GM23338 (cell line): Measurements from ENCODE around the gene SESN3. TPM values are rescaled to one million over a fixed set of nuclear protein-coding genes. Genes with fewer than 3 reads are reported as not detected.
A peak's percentile ranks its signal among the peaks of the same experiment; 100 is the strongest.

Experiments used
- ATAC-seq: fragments of 200-7000 bp; cut with Tn5 transposase; 3 replicates; pipeline ENCODE4 v1.9.1; 2020
- DNase-seq: peaks from one replicate; pipeline ENCODE4 v3.0.0-alpha.2; 2015; ENCODE audit warnings: low spot score
- H2AFZ ChIP-seq: fragments of 200-600 bp; sonication (generic); 2 replicates; pipeline ENCODE4 v1.8.0; 2016; ENCODE audit warnings: antibody characterized with exemption, mild to moderate bottlenecking, moderate library complexity
- H3F3A ChIP-seq: fragments of 200-600 bp; sonication (generic); replicated peaks from 2 replicates; pipeline ENCODE4 v1.8.0; 2017; ENCODE audit warnings: antibody characterized with exemption, mixed run types, low read depth
- H3K27ac ChIP-seq: fragments of 200-600 bp; sonication (generic); 2 replicates; pipeline ENCODE4 v1.6.1; 2016; ENCODE audit warnings: low read depth
- H3K27me3 ChIP-seq: fragments of 200-600 bp; sonication (generic); 2 replicates; pipeline ENCODE4 v1.8.0; 2016; ENCODE audit warnings: mild to moderate bottlenecking, mixed run types, moderate library complexity; ENCODE audit not compliant: insufficient read depth
- H3K36me3 ChIP-seq: fragments of 200-600 bp; sonication (generic); 2 replicates; pipeline ENCODE4 v1.8.0; 2016; ENCODE audit warnings: mild to moderate bottlenecking; ENCODE audit not compliant: insufficient read depth
- H3K4me1 ChIP-seq: fragments of 200-600 bp; sonication (generic); 2 replicates; pipeline ENCODE4 v1.8.0; 2016; ENCODE audit warnings: mild to moderate bottlenecking, moderate library complexity; ENCODE audit not compliant: insufficient read depth
- H3K4me2 ChIP-seq: fragments of 200-600 bp; sonication (generic); 2 replicates; pipeline ENCODE4 v1.7.1; 2017; ENCODE audit warnings: mixed run types
- H3K4me3 ChIP-seq: fragments of 200-600 bp; sonication (generic); 2 replicates; pipeline ENCODE4 v1.6.1; 2016; ENCODE audit warnings: mixed run types
- H3K79me2 ChIP-seq: fragments of 200-600 bp; sonication (generic); replicated peaks from 2 replicates; pipeline ENCODE4 v1.8.0; 2017; ENCODE audit warnings: mild to moderate bottlenecking; ENCODE audit not compliant: insufficient read depth
- H3K9me2 ChIP-seq: fragments of 200-600 bp; sonication (generic); 2 replicates; pipeline ENCODE4 v1.8.0; 2017; ENCODE audit not compliant: insufficient read depth
- H4K20me1 ChIP-seq: fragments of 200-600 bp; sonication (generic); replicated peaks from 2 replicates; pipeline ENCODE4 v1.8.0; 2017; ENCODE audit warnings: mild to moderate bottlenecking; ENCODE audit not compliant: insufficient read depth
- H3K27ac Mint-ChIP-seq: 2 replicates; pipeline ENCODE4 v1.8.0; 2020; ENCODE audit warnings: inconsistent platforms, mild to moderate bottlenecking, moderate library complexity, mixed read lengths
- H3K27me3 Mint-ChIP-seq: 3 replicates; pipeline ENCODE4 v1.8.0; 2022; ENCODE audit warnings: low read depth, mild to moderate bottlenecking, moderate library complexity, mixed read lengths, inconsistent platforms; ENCODE audit not compliant: insufficient read depth, poor library complexity
- H3K36me3 Mint-ChIP-seq: 3 replicates; pipeline ENCODE4 v1.8.0; 2021; ENCODE audit warnings: low read depth, mild to moderate bottlenecking, inconsistent platforms, moderate library complexity, mixed read lengths
- H3K4me1 Mint-ChIP-seq: 3 replicates; pipeline ENCODE4 v1.8.0; 2020; ENCODE audit warnings: mild to moderate bottlenecking, inconsistent platforms, mixed read lengths
- H3K4me3 Mint-ChIP-seq: 3 replicates; pipeline ENCODE4 v1.8.0; 2021; ENCODE audit warnings: moderate library complexity, mild to moderate bottlenecking, inconsistent platforms, mixed read lengths
- H3K9me3 Mint-ChIP-seq: 3 replicates; pipeline ENCODE4 v1.8.0; 2020; ENCODE audit warnings: moderate library complexity, mild to moderate bottlenecking, inconsistent platforms, mixed read lengths
- CREB1 ChIP-seq: fragments of 250-450 bp; sonication (Bioruptor Pico); IDR thresholded peaks from 2 replicates; pipeline ENCODE4 v1.5.0; 2020; ENCODE audit warnings: low read depth, mild to moderate bottlenecking, moderate library complexity
- CTCF ChIP-seq, 2 experiments: fragments of 200-600 bp in 1 of 2; sonication (generic) in 1 of 2; conservative IDR thresholded peaks; 2 replicates each; pipeline versions ENCODE4 v1.5.1 to v1.6.1; 2016 to 2017; ENCODE audit warnings: antibody characterized with exemption in 2 of 2, low read depth in 2 of 2, mild to moderate bottlenecking in 2 of 2, moderate library complexity in 1 of 2
- ETS1 ChIP-seq: IDR thresholded peaks from 2 replicates; pipeline ENCODE4 v1.6.1; 2016; ENCODE audit warnings: antibody characterized with exemption
- EZH2 ChIP-seq: fragments of 200-600 bp; sonication (generic); IDR thresholded peaks from one replicate; pipeline ENCODE4 v1.8.0; 2017; ENCODE audit warnings: antibody characterized with exemption, mild to moderate bottlenecking, low read depth; ENCODE audit not compliant: unreplicated experiment
- EZH2phosphoT487 ChIP-seq: fragments of 200-600 bp; sonication (generic); IDR thresholded peaks from one replicate; pipeline ENCODE4 v1.8.1; 2018; ENCODE audit warnings: antibody characterized with exemption; ENCODE audit not compliant: unreplicated experiment
- JUNB ChIP-seq: IDR thresholded peaks from one replicate; pipeline ENCODE4 v1.6.1; 2016; ENCODE audit warnings: antibody characterized with exemption; ENCODE audit not compliant: unreplicated experiment
- NANOG ChIP-seq: IDR thresholded peaks from 2 replicates; pipeline ENCODE4 v1.6.1; 2016; ENCODE audit warnings: antibody characterized with exemption, borderline replicate concordance
- POLR2AphosphoS5 ChIP-seq: IDR thresholded peaks from 2 replicates; pipeline ENCODE4 v1.6.1; 2016; ENCODE audit warnings: antibody characterized with exemption, low read depth
- REST ChIP-seq: IDR thresholded peaks from one replicate; pipeline ENCODE4 v1.6.1; 2018; ENCODE audit warnings: antibody characterized with exemption; ENCODE audit not compliant: unreplicated experiment
- STAT1 ChIP-seq: IDR thresholded peaks from one replicate; pipeline ENCODE4 v1.6.1; 2016; ENCODE audit warnings: antibody characterized with exemption; ENCODE audit not compliant: unreplicated experiment
- ZNF114 ChIP-seq: fragments of 250-450 bp; sonication (Bioruptor Pico); IDR thresholded peaks from 2 replicates; pipeline ENCODE4 v1.5.0; 2020; ENCODE audit warnings: mild to moderate bottlenecking, moderate library complexity
- ZNF462 ChIP-seq: fragments of 250-450 bp; sonication (Bioruptor Pico); IDR thresholded peaks from 2 replicates; pipeline ENCODE4 v1.5.0; 2020; ENCODE audit warnings: mild to moderate bottlenecking, moderate library complexity
- polyA plus RNA-seq: library from polyadenylated mRNA; unstranded; fragments of >200 nt; fragmentation: Nextera tagmentation; extraction: Ambion mirVana; gene quantifications from 2 replicates; pipeline ENCODE4 v1.2.1, GENCODE V29; 2016
- total RNA-seq: library from RNA; depleted of rRNA; stranded (reverse); fragments of >200 nt; shearing (Covaris generic); gene quantifications from 2 replicates; pipeline ENCODE4 v1.2.3, GENCODE V29; 2014

The SESN3 gene
- total and polyA plus RNA-seq, 2 experiments from 2014 or later, result 5.5 to 30.5 TPM

- Mint-ChIP-seq H3K9me3 (peaks cover 13% of the 10 kb centered on the region), H3K4me3 (no peak overlapping the region), H3K27me3 (peaks cover 15% of the 10 kb centered on the region), H3K27ac (no peak overlapping the region), H3K36me3 (peaks cover 10% of the 10 kb centered on the region), H3K4me1 (peaks cover 9% of the 10 kb centered on the region)
- TF ChIP-seq NANOG (no peak), CTCF (conservative IDR thresholded peaks at IDR 0.05; ENCODE audit: low read depth in 2 of 2) (no peak), EZH2phosphoT487 (no peak), ZNF114 (no peak), STAT1 (no peak), POLR2AphosphoS5 (no peak), ETS1 (no peak), REST (no peak), ZNF462 (CRISPR knock-in tag) (no peak), JUNB (no peak), EZH2 (no peak), CREB1 (CRISPR knock-in tag) (no peak)
- DNase-seq (peak; percentile 52), ATAC-seq (no peak)
- Histone ChIP-seq H3K4me1 (no peaks in the 10 kb centered on the region), H3K4me3 (no peak overlapping the region), H3K27ac (no peak overlapping the region), H3K4me2 (no peak overlapping the region), H3K9me2 (no peaks in the 10 kb centered on the region), H3F3A (no peaks in the 10 kb centered on the region), H2AFZ (peak overlapping the region; percentile 43; the same call in 1 of the 2 replicates), H3K27me3 (no peaks in the 10 kb centered on the region), H3K36me3 (no peaks in the 10 kb centered on the region), H3K79me2 (no peaks in the 10 kb centered on the region), H4K20me1 (no peaks in the 10 kb centered on the region)
Measured at GRCh38 chr11:95156133-95156721, 74.8 kb downstream of the SESN3 start.
